Mucosa of descending colon (tissue), 3 donors: ENCODE data around the gene SLC37A3. TPM values are rescaled to one million over a fixed set of nuclear protein-coding genes. Genes with fewer than 3 reads are reported as not detected.
A peak's percentile ranks its signal among the peaks of the same experiment; 100 is the strongest.

Experiments used
- ATAC-seq: fragments of 200-7000 bp; cut with Tn5 transposase; one replicate; pipeline ENCODE4 v1.9.1; 2020; ENCODE audit warnings: mild to moderate bottlenecking, moderate library complexity
- DNase-seq, 3 donors: peaks; one replicate each; pipeline ENCODE4 v3.0.0-alpha.2; 2020
- H3K36me3 ChIP-seq: fragments of 200-600 bp; one replicate; pipeline ENCODE4 v1.8.0; 2021; ENCODE audit warnings: low read depth, mild to moderate bottlenecking
- H3K4me1 ChIP-seq: fragments of 200-600 bp; one replicate; pipeline ENCODE4 v1.8.0; 2021; ENCODE audit warnings: low read depth, mild to moderate bottlenecking
- H3K4me3 ChIP-seq: fragments of 200-600 bp; one replicate; pipeline ENCODE4 v1.8.0; 2021; ENCODE audit warnings: mild to moderate bottlenecking
- H3K9me3 ChIP-seq: fragments of 200-600 bp; one replicate; pipeline ENCODE4 v1.8.0; 2021; ENCODE audit warnings: mild to moderate bottlenecking
- CTCF ChIP-seq: fragments of 200-600 bp; IDR thresholded peaks from one replicate; pipeline ENCODE4 v1.8.0; 2022; ENCODE audit warnings: antibody characterized with exemption, mild to moderate bottlenecking
- intact Hi-C, 2 donors: fragments of 100-400 bp; cut with DNase I in 1 of 2; cut with micrococcal nuclease in 1 of 2; formaldehyde crosslinking; loops; one replicate each; pipeline versions ENCODE4 v1.11.0 to v1.11.1; 2022; cut with DNase I, micrococcal nuclease
- total RNA-seq, 3 donors: library from RNA; stranded (reverse); fragmentation: NEBNext Ultra II Directional in 2 of 3; extraction: Animal tissue kit (Norgen Biotek cat#: 25700) in 2 of 3; gene quantifications; one replicate each; pipeline versions ENCODE4 v1.2.1 to v1.2.4, GENCODE V29; 2021 to 2023
- donor health status: DM: no; HTN: no; CAD: no; lungs with moderate emphysema.
- donor health status: DM: no; HTN: no; CAD: no.
- donor health status: DM: no; HTN: yes; CAD: no.

Gene SLC37A3
- total RNA-seq, 3 donors from 2014 or later = 49.0 to 68.6 (median 55.8) TPM

GRCh38 chr7:140404565-140405065 is 6.3 kb upstream of the SLC37A3 start:
- DNase-seq = no peak
- intact Hi-C loops = no loop called here
- no peak for TF ChIP-seq CTCF
- no peak overlapping the region for H3K4me3 ChIP-seq
- H3K9me3 ChIP-seq = no peaks in the 10 kb centered on the region
- H3K4me1 ChIP-seq = peaks cover 4% of the 10 kb centered on the region
- no peaks in the 10 kb centered on the region for H3K36me3 ChIP-seq
- ATAC-seq = no peak

DNA sequence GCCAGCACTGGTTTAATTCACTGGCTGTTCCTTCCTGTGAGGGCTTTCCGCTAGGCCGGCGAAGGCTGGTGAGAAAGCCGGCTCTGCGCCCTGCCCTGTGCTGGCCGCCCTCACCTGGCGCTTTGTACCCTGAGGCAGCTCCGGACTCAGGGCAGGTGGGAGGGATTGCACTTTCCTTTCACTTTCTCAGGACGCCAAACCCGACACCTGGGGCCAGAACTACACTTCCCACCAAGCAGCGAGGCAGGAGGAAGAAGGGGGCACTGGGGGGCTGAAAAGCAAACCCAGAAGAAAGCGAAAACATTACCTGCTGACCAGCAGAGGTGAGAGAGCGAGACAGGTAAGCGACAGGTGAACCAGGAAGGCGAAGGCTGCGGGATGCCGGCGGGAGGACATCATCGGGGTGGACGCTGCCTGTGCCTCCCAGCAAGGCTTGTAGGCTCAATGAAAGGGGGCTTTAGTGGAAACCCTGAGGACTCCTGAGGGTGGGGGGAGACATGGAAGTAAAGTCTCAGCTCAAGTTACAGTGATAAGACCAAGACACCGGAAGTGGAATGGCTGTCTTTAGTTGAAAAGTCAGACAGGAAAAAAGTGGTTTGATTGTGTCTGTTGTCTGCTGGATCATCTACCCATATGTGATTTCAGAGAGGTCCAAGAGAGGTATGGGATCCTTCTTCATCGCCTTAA is 5.7 kb upstream of the SLC37A3 start, which contains the start of gene RAB19:
Gene RAB19, plus strand, starts transcription at position 181 of the 687 bp plus-strand sequence. CDS start 3,589 bp downstream, outside the sequence.
- peak; percentile 98 for ATAC-seq
- no peak for TF ChIP-seq CTCF
- DNase-seq = peak; percentile 75 to 84 (median 80)
- no peaks in the 10 kb centered on the region for H3K9me3 ChIP-seq
- no peaks in the 10 kb centered on the region for H3K36me3 ChIP-seq
- H3K4me1 ChIP-seq = peaks cover 4% of the 10 kb centered on the region
- H3K4me3 ChIP-seq = peak within 1 kb of the TSS; percentile 26
- intact Hi-C loops = no loop called here

- ATAC-seq (no peak), DNase-seq (no peak)
- TF ChIP-seq CTCF = no peak
- Histone ChIP-seq H3K4me1 (peaks cover 4% of the 10 kb centered on the region), H3K4me3 (no peak overlapping the region), H3K9me3 (no peaks in the 10 kb centered on the region), H3K36me3 (no peaks in the 10 kb centered on the region)
- intact Hi-C loops = no loop called here
Measured at GRCh38 chr7:140402178-140402835, 4.0 kb upstream of the SLC37A3 start.

GRCh38 chr7:140400381-140400780 is 2.1 kb upstream of the SLC37A3 start:
- TF ChIP-seq CTCF = no peak
- H3K36me3 ChIP-seq = no peaks in the 10 kb centered on the region
- DNase-seq = no peak
- no peak for ATAC-seq
- H3K4me3 ChIP-seq = no peak overlapping the region
- H3K9me3 ChIP-seq = no peaks in the 10 kb centered on the region
- H3K4me1 ChIP-seq = peaks cover 14% of the 10 kb centered on the region
- intact Hi-C loops = no loop called here

GRCh38 chr7:140398821-140399220 is 491 bp upstream of the SLC37A3 start:
- peaks cover 14% of the 10 kb centered on the region for H3K4me1 ChIP-seq
- H3K36me3 ChIP-seq = no peaks in the 10 kb centered on the region
- no peak for DNase-seq
- no peak for ATAC-seq
- intact Hi-C loops = no loop called here
- TF ChIP-seq CTCF = no peak
- H3K9me3 ChIP-seq = no peaks in the 10 kb centered on the region
- H3K4me3 ChIP-seq = no peak overlapping the region
